GM19328 (cell line): Measurements from ENCODE around the gene SETD3.

Experiments used
- ATAC-seq: cut with Tn5 transposase; IDR thresholded peaks from one replicate; pipeline ENCODE4 v1.9.1; 2021; ENCODE audit warnings: mild to moderate bottlenecking, moderate library complexity; ENCODE audit not compliant: unreplicated experiment

SETD3 gene

GRCh38 chr14:99461411-99462085 is 19.1 kb downstream of the SETD3 start:
- no peak for ATAC-seq

GRCh38 chr14:99460793-99461192 is 19.9 kb downstream of the SETD3 start:
- ATAC-seq: no peak

DNA sequence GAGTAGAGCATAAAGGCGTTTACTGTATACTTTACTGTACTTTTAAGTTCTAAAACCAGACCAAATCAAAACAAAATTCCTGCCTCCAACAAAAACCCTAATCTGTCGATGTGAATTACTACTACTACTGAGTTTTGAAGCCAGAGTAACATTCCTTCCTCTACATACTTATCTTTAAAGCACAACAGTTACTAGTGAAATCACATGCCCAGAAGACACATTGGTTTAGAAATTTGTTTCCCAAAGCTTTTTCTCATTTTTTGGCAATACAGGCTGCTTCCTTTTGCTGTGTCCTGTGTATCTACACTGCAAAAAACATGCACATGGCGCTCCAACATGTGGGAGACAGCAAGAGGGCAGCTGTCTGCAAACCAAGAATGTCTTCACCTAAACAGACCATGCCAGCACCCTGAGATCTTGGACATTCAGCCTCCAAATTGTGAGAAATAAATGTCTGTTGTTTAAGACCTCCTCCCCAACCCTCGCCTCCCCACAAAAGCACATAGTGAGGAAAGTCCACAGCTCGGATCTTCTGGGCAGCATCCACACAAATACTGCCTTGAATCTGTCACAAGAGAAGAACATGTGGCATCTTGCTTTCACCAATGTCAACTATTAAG is 21.1 kb downstream of the SETD3 start:
- no peak for ATAC-seq

DNA sequence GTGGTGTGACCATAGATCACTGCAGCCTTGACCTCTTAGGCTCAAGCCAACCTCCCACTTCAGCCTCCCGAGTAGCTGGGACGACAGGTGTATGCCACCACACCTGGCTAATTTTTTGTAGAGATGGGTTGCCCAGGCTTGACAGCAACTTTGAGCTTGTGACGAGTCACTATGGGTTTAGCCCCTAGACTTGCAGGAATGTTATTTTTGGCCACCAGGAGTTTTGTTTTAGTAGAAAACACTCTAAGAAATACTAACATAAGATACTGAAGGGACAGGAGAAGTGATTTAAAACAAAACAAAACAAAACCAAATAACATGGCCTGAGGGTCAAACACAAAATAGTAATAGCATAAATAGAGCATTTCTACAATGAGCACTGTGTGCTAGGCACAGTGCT is 26.4 kb downstream of the SETD3 start:
- ATAC-seq: no peak

- ATAC-seq: no peak
These were observed 27.7 kb downstream of the SETD3 start for GRCh38 chr14:99452968-99453367.

GRCh38 chr14:99451234-99451633 is 29.4 kb downstream of the SETD3 start:
- no peak for ATAC-seq

DNA sequence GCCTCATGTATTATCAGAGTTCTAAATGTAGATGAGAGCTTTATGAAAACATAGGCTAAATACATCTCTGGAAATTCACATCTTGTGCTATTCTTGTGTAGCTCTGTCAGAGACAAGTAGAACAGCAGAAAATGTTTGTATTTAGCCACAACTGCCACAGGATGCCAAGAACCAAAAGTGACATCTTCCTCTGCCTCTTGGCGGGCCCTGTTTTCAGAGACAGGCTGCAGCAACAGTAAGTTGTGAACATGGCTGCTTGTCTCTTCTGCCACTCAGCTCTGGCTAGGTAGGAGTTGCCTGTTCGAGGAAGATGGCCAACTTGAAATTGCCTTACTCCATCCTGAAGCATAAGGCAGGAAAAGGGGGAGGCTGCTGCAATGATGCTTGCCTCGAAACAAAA is 30.4 kb downstream of the SETD3 start:
- ATAC-seq: no peak

- no peak for ATAC-seq
These were observed 32.9 kb downstream of the SETD3 start for GRCh38 chr14:99447739-99448138.

DNA sequence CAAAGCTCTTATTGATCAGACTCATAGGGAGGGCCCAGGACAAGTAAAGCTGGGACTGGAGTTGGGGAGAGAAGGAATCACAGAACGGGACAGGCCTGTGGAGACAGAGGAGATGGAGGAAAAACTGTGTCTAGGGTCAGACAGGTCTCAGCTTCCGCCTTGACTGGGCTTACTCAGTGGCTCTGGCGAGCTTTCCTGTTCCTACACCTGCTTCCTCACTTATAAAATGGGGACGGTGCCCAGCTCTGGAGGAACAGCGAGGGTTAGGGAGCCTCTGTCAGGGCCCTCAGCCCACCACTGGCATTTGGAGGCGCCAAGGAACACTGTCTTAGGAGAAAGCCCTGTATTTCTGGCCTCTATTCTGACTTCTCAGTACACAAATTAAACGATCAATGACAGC is 34.7 kb downstream of the SETD3 start:
- ATAC-seq: no peak

DNA sequence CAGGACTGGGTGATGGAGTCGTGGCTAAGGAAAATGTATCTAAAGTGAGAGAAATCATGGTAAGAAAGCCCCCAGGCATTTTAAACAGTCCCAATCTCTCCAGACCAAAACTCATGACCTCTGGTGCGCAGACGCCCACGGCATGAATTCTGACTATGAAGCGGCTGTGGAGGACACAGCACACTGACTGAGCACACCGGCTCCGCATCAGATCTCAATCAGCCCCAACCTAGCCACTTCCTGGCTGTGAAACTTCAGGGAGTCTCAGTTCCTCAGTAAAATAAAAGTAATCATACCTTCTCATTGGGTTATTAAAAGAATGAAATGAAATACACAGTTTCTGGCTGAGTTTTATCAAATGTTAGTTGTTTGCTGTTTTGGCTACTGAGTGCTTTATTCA is 38.7 kb downstream of the SETD3 start:
- no peak for ATAC-seq

DNA sequence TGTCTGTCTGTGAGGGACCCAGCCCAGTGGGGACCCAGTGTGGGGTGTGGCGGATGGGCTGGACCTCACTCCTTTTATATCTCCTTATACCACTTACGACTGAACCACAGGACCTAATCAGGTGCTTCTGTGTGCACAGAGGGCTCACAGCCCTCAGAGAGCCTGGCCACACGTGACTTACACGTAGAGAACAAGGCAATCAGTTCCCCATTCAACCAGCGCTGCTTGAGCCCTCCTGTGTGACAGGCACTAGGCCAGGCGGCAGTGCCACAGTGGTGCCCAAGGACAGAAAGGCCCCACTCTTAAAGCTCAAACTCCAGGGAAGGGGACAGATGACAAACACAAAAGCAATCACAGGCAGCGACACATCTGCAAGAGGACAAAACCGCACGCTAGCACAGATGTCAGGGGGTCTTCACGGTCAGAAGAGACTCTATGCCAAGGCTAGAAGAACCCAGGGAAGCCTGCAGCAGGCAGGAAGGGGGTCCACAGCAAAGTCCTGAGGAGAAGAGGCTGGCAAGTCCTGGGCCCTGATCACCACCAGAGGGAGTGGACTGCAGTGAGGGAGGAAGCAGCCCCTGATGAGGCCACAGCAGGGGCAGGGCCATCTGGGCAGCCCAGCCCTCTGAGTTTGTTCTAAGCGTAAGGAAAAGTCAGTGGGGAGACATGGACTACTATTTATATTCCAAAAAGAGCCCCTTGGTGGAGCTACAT is 39.3 kb downstream of the SETD3 start:
- no peak for ATAC-seq

GRCh38 chr14:99440278-99440677 is 40.4 kb downstream of the SETD3 start:
- no peak for ATAC-seq

GRCh38 chr14:99437706-99438105 is 43.0 kb downstream of the SETD3 start:
- no peak for ATAC-seq

DNA sequence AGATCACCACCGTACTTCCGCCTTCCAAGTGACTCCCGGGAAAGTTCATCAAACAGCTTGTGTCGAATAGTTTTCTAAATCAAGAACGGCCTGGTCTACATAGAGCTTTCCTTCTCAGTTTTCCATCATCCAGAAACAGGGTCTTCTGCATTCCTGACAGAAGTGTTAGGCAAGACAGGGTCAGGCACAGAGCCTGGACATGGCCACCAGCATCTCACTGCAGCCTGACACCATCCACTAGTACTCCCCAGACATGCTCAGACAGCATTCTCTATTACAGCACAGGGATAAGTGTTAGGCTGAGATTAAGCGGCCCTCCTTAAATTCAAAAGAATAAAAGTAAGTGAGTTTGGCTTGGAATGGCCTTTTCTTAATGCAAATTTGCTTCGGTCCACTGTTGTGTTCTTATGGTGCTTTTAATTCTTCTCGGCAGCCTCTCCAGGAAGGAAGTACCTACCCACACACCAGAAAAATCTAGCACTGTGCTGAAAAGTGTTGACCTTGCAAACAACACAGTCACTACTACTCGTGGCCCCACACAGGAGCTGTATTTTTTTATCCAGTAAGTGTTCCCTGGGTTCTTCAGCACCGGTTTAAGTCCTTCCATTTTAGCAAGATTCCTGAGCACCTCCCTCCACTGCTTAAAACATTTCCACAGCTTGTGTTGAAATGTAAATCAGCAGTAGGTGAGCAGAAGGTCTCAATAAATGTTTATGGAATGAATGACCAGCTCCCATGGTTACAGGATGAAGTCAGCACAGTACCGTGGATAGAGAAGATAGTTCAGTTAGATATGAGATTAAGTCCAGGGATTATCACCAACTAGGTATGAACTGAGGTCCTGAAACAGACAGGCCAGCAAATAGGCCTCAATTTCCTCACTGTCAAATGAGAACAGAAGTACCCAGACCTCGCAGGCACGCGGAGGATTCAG is 44.1 kb downstream of the SETD3 start:
- no peak for ATAC-seq

- ATAC-seq: no peak
These were observed 45.3 kb downstream of the SETD3 start for GRCh38 chr14:99435327-99435726.

- ATAC-seq: no peak
These were observed 48.2 kb downstream of the SETD3 start for GRCh38 chr14:99432485-99432884.

- ATAC-seq: no peak
These were observed 48.7 kb downstream of the SETD3 start for GRCh38 chr14:99431986-99432385.

GRCh38 chr14:99430491-99430890 is 50.2 kb downstream of the SETD3 start:
- no peak for ATAC-seq

GRCh38 chr14:99427632-99428300 is 52.9 kb downstream of the SETD3 start:
- ATAC-seq: no peak

DNA sequence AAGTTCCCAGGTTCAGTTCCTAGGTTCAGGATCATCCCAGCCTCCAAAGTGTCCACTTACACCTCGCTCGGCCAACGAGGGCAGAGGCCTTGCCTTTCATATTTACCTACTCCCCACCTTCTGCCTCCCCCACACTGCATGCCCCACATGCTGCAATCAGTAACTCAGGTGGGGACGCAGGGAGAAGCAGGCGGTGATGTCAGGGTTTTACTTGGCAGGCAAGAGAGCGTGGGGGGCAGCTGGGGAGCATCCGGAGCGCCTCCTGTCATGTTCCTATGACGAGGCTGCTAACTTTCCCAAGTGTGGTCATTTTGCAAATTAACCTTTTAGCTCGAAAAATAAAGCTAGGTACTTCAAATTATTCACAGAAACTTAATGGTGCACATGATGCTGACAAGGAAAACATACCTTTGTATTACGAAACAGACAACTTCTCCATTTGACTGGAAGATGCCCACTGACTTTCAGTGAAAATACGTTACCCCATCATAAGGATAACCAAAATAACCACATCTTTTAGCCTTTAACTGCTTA is 53.8 kb downstream of the SETD3 start:
- no peak for ATAC-seq
